Activated CD8-positive, alpha-beta memory T cell treated with anti-CD3 and anti-CD28 coated beads, Interleukin-2, amount 50 U/mL, for 1 hour (primary cell): ENCODE data around the gene CFLAR.
"Not testable (repeated sequence)": the region's sequence is repeated elsewhere in the genome, so short reads cannot be mapped to it uniquely, and the experiment has no call there.

Source experiments
- DNase-seq: peaks from one replicate; pipeline ENCODE4 v3.0.0-alpha.2; 2020; ENCODE audit errors: extremely low read depth

Gene CFLAR

DNA sequence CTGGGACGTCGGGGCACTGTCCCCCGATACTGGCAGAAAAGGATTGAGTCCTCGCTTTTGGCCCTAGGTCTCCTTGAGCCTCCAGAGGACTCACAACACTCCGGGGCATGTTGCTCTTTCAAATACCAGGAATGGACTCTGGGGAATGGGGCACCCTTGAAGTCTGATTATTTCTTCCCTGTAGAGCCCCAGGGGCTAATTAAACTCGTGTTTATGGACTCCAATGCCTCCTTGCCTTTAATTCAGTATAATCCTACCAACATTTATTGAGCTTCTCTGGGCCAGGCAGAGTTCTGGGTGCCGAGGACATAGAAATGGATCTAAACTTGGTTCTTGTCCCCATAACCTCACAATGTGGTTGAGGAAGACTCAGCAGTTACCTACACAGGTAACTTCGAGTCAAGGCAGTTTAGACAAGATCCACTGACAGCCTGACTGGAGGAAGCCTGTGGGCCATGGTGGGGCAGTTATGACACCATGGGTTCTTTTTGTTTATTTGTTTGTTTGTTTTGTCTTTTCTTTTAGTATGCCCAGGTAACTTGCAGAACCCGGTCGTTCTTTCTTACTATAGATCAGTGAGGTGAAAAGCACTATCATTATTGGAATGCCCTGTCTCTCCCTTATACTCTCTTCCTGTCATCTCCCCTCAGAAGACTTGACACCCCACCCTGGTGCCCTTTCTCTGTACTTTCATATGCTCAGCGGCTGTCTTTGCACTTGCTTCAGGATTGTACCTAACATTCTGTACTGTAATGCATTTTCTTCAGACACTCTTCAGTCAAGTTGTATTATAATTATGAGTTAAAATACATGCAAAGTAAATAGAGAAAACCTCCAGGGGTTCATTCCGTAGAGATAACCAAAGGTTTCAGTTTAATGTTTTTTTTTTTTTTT, 3.2 kb downstream of the CFLAR start:
- DNase-seq = no peak

DNA sequence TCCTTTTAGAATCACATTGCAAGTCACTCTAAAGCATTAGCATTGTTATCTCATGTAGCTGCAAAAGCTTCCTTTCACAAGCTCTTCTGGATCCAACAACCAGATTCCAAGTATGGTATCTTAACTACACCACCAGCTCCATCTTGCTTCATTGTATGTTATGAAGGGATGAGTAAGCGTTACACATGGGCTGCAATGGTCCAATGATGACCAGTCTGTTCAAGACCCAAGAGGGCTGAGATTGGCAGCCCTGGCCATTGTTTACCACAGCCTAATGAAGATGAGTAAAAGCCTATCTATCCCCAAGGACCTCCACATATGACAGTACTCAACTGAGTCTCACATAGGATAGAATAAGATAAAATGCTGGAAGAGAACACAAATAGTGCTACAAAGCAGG, 6.3 kb downstream of the CFLAR start:
- DNase-seq = no peak

DNA sequence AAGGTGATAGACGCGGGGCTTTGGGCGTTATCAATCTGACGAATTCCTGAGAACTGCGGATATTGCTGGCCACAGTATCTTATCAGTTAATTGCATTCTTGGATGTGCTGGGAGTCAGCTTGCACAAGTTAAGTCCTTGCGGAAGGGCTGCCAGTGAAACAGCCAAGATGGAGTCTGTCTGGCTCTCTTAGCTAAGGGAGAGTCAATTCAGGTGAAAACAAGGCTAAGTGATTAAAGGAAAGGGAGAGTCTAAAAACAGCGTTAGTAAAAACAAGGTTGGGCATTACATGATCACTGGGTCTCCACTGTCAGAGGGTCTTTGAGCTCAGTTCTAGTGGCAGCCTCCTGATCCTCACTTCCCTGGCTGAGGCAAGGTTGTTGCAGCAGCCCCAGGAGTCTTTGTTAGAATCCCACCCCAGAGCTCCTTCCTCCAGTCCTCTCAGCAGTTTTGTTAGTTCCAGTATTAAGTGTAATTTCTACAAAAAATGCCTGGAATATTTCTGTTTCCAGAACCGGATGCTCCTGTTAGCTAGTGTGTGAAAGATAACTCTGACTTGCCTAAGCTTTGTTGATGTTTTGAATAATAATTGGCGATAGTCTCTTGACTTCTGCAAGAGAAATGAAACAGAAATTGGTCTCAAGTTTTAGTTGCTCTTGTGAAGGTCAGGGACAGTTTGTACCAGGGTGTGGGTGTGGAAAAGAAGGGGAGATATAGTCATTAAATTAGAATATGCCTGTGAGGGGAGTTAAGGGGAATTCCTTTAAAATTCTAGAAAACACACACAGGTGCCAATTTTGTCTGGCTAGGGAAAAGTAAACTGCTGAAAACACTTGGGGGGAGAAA, 10.6 kb downstream of the CFLAR start:
- no peak for DNase-seq

DNA sequence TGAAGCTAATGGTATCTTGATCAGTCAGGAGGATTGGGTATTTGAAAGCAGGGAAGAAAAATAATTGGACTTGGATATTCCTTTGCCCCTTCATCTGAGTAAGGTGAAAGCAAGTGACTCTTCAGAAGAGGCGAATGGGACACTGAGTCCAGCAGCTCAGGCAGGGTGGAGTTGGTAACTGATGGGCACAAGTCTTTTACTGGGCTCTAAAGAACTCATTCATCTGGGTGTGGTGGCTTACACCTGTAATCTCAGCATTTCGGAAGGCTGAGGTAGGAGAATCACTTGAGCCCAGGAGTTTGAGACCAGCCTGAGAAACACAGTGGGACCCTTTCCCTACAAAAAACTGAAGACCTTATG, 11.2 kb downstream of the CFLAR start:
- no peak for DNase-seq

DNA sequence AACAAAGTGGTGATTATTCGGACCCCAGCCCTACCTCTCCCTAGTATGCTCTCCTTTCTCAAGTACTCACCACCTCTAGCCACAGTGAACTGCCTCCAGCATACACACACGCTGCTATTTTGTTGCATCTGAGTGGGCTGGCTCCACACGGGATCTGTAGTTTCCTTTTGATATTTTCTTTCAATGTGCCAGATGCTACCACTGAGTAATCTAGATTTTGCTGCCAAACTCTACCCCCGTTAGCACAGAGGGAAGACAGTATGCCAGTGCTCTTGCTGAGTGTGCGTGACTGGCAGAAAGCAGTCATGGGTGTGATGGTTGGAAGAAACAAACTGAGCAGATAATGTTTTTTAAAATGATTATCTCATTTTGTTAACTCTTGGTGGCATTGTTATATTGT, 11.6 kb downstream of the CFLAR start:
- DNase-seq = no peak

DNA sequence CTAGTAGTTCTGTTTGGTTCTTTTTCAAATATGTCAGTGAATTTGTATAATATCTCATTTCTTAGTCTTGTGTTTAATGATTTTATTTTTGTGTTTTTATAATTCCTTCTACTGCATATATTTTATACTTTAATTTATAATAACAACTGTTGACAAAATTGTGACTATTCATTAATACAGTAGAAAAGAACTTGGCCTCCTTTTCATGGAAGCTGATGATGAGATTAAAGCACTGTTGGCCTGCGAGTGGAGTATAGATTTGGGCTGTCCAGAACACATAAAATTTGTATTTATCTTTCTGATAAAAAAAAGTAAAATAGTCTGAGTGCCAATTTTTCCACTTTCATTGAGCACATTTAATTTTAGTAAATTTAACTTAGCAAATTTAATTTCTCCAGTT, 12.1 kb downstream of the CFLAR start:
- no peak for DNase-seq

DNA sequence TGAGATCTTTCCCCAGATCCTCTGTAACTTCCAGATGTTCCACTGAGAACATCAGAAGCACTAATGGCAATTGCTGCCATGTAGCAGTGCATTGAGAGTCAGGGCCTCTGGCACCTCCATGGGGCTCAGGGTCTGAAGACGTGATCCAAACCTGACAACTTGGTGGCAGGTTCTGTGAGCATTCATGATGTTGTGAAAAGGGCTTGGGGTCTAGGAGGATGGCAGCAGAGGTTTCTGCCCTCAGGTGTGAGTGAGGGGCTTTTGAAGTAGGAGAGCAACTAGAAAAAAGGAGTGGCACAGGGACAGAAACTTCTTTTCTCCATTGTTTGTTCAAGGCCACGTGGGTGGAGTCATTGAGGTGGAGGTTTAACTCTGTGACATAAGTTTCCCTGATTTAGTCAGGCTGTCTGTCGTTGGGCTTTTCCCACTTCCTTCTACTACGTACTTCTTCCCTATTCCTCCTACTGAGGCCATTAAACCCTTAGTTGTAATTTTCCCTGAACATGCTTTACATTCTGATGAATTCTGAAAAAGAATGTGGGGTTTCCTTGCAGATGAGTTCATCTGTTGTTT, 13.1 kb downstream of the CFLAR start:
- no peak for DNase-seq

DNA sequence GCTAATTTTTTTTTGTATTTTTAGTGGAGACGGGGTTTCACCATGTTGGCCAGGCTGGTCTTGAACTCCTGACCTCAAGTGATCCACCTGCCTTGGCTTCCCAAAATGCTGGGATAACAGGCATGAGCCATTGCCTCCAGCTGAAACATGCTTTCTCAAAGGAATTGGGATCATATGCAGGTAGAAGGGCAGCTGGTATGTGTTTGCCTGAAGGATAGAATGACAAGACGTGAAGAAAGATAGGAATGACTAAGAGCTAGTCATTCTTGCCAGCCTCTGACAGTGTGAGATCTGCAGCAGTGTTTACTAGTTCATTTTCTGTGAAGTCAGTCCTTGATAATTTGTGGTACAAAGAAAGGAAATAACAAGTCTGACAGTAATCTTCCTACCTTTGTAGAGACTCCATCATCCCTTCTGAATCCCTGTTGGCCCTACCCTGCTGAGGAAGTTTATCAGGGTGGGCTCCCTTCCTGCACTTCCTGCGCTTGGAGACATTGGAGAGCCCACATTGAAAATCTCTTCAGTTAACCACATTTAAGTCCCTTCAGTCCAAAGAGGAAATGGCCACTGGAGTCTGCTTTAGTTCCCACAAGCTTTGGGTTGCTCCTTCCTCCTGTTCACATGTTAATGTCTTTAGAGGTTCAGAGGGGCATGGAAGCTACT, 14.7 kb downstream of the CFLAR start:
- no peak for DNase-seq

DNA sequence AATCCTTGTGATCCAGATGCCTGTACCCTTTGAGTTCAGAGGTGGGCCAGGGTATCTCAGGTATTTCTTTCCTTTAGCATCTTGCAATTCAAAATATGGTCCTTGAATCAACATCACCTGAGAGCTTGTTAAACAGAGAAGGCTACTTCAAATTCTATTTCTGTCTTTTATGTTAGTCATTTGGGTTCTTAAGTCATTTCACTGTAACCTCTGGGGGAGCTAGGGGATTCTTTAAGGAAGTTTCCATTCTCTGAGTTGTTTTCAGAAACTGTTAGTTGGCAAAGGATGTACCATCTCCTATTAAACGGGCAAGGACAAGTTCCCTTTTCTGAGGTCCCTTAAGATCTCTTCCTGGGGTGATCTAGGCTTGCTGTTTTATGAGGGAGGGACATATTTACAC, 16.6 kb downstream of the CFLAR start:
- DNase-seq = no peak

DNA sequence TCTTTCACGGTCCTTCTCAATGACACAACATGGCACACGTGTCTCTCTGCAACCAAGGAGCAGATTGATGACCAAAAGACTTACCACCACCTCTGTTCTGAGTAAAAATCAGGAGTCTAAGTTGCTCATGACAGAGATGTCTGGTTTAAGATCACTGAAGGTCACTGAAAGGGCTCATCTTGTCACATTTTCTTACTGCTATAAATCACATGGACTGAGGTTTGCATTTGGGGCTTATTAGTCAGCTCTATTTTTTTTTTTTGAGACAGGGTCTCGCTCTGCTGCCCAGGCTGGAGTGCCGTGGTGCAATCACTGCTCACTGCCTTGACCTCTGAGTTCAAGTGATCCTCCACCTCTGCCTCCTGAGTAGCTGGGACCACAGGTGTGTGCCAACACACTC, 19.4 kb downstream of the CFLAR start:
- no peak for DNase-seq

DNA sequence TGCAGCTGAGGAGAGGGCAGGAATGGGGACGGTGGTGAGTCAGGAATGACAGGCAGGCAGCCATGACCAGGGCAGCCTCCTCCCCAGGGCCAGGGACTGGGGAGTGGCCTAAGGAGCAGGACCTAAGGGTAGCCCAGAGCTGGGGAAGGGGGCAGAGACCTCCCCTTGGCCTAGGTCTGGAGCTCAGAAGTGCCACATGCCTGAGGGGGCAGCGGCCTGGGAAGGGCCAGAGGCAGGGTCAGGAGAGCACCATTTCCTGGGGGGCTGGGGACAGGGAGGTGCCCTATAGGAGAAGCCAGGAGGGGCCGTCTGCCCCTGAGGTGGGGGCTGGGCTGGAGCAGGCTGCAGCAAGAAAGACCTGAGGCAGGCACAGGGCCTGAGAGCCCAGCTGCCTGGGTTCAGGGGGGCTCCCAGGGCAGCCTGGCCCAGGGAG, 20.9 kb downstream of the CFLAR start:
- no peak for DNase-seq

DNA sequence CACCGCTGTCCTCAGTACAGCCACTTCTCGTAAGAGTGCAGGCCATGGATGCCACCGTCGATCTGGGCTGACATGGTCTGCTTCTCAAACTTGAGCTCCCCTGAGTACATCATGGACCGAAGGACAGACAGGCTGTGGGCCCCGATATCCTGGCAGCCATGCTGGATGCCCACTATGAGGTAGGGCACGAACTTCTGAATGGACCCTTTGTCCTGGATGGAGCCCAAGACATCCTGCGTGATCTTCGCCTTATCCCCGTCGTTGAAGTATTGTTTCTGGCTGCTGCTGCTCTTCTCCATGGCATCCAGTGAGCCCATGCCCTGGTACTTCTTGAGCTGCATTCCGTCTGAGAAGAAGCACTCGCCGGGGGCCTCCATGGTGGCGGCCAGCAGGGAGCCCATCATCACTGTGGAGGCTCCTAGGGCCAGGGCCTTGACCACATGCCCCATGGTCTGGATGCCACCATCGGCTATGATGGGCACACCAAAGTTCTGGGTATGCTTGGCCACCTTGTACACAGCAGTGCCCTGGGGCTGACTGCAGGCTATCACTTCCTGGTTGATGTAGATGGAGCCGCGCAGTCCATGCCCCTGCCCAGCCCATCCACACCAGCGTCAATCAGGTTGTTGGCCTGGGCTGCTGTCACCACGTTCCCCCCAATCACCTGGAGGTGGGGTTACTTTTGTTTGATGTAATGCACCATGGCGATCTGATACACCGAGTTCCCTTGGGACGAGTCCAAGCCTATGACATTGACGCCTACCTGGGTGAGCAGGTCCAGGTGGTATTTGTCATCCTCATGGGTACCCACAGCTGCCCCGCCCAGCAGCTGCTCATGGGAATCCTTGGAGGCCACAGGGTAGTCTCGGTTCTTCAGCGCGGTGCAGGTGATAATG, 21.8 kb downstream of the CFLAR start:
- no peak for DNase-seq

DNA sequence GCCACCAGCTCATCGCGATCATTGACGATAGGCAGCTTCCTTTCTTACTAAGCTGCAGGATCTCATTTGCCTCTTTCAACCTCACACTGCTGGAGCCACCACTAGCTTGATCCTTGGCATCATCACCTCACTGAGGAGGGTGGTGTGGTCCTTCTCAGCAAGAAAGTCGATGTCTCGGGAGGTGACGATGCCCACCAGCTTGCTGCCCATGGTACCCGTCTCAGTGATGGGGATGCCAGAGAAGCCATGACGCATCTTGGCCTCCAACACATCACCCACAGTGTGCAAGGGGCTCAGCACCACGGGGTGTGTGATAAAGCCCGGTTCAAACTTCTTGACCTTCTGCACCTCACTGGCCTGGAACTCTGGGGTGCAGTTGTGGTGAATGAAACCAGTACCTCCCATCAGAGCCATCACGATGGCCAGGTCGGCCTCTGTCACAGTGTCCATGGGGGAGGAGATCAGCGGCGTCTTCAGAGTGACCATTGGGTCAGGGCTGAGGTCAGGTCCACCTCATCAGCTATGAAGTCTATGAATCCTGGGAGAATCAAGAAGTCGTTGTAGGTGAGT, 22.5 kb downstream of the CFLAR start:
- DNase-seq = no peak

DNA sequence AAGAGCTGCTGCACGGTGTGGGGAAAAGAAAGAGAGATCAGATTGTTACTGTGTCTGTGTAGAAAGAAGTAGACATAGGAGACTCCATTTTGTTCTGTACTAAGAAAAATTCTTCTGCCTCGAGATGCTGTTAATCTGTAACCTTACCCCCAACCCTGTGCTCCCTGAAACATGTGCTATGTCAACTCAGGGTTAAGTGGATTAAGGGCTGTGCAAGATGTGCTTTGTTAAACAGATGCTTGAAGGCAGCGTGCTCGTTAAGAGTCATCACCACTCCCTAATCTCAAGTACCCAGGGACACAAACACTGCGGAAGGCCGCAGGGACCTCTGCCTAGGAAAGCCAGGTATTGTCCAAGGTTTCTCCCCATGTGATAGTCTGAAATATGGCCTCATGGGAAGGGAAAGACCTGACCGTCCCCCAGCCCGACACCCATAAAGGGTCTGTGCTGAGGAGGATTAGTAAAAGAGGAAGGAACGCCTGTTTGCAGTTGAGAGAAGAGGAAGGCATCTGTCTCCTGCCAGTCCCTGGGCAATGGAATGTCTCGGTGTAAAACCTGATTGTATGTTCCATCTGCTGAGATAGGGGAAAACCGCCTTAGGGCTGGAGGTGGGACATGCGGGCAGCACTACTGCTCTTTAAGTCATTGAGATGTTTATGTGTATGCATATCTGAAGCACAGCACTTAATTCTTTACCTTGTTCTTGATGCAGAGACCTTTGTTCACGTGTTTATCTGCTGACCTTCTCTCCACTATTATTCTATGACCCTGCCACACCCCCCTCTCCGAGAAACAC, 23.2 kb downstream of the CFLAR start:
- DNase-seq = not testable (repeated sequence)

DNA sequence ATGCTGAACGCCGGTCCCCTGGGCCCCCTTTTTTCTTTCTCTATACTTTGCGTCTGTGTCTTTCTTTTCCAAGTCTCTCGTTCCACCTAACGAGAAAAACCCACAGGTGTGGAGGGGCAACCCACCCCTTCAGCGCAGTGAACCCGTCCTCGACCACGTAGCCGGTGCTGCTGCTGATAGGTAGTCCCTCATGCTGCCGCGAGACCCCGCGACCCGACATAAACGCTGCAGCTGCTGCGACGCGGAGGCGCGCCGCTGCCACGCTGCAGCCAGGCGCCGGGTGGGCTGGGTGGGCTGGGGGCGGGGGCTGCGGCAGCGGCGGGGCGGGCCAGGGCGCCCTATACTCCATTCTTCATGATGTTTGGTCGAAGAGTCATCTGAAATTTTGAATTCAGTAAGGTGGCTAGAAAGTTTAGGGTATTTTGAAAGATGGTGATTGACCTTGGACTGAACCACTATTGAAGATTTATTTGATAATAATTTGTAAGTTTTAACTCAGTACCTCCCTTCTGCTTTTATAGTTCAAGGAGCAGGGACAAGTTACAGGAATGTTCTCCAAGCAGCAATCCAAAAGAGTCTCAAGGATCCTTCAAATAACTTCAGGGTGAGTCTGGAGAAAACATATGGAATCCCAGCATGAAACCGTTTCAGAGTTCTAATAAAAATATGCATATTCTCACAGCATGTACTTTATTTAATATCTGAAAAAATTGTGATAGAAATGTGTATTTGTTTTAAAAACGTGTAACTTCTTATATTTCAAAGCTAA, 24.1 kb downstream of the CFLAR start:
- DNase-seq = no peak

DNA sequence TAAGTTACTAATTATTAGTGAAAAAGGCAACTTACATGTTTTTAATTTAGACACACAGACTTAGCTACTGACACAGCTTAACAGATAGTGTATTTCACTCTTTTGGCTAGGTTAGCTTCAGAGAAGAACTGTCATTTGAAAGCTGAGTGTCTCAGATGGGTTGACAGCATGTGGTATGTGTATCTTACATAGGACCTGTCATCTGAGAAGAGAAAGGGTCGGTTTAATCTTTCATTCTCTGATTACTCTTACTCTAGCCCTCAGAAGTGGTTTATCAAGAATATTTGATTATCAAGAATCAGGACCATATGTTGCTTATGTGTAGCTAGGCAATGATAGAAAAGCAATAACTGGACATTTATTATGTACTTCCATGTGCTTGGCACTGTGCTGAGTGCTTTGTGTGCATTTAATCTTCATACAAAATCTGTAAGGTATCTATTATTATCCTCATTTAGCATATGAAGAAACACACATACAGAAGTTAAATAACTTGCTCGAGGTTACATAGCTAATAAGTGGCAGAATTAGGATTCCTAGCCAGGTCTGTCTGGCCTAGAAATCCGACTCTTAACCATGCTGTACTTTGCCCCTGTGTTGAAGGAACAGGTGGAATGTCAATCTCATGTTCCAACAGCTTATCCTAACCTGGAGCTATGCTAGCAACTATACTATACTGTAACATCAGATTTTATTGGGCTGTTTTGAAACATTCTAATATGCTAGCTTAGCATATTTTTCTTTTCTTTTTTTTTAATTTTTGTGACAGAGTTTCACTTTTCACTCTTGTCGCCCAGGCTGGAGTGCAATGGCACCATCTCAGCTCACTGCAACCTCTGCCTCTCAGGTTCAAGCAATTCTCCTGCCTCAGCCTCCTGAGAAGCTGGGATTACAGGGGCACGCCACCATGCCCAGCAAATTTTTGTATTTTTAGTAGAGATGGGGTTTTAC, 28.4 kb downstream of the CFLAR start:
- DNase-seq = no peak

DNA sequence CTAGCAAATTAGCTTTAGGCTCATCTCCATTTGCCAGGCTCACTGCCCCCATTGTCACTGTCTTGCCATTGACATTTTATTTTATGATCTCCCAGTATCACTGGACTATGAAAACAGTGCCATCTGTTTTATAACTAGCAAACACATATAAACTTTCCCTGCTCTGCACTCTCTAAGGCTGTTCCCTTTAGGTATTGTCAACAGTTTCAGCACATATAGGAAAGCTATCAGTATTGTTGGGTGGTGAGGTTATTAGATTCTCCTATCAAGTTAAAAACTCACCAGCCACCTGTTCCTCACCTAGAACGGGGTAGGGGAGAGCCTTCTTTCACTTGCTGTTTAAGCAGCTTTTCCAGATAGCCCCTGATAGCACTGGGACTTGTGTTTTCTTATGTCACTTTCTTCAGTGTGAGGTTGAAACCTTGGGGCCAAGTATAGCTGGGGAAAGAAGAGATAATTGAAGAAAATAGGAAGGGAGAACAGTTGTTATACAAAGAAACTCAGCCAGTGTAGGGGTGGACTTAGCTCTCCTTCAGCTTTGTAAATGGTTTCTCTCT, 32.5 kb downstream of the CFLAR start:
- DNase-seq = no peak
